Heart right ventricle (tissue), 16 donors: ENCODE results near the gene KLHL25. TPM values are rescaled to one million over a fixed set of nuclear protein-coding genes. Genes with fewer than 3 reads are reported as not detected.

Source experiments
- ATAC-seq, 8 donors: fragments of 200-7000 bp; cut with Tn5 transposase; one replicate each; pipeline ENCODE4 v1.9.1; 2020; ENCODE audit warnings: mild to moderate bottlenecking in 8 of 8, moderate library complexity in 8 of 8, moderate number of reproducible peaks in 1 of 8
- DNase-seq, 2 donors: peaks; one replicate each; pipeline ENCODE4 v3.0.0-alpha.2; 2020
- H3K27ac ChIP-seq, 10 donors: fragments of 200-600 bp; sonication (generic) in 2 of 10; one replicate each; pipeline versions ENCODE4 v1.5.0 to v1.8.0; 2020 to 2022; ENCODE audit warnings: mild to moderate bottlenecking in 3 of 10
- H3K27me3 ChIP-seq, 7 donors: fragments of 200-600 bp; one replicate each; pipeline ENCODE4 v1.8.0; 2021 to 2022; ENCODE audit warnings: mild to moderate bottlenecking in 2 of 7
- H3K36me3 ChIP-seq, 9 donors: fragments of 200-600 bp; sonication (generic) in 1 of 9; one replicate each; pipeline versions ENCODE4 v1.5.0 to v1.8.0; 2020 to 2022; ENCODE audit warnings: mild to moderate bottlenecking in 2 of 9
- H3K4me1 ChIP-seq, 9 donors: fragments of 200-600 bp; sonication (generic) in 1 of 9; one replicate each; pipeline versions ENCODE4 v1.5.0 to v1.8.0; 2020 to 2022; ENCODE audit warnings: mild to moderate bottlenecking in 4 of 9
- H3K4me3 ChIP-seq, 10 donors: fragments of 200-600 bp; sonication (generic) in 2 of 10; one replicate each; pipeline versions ENCODE4 v1.5.0 to v1.8.0; 2020 to 2022; ENCODE audit warnings: mild to moderate bottlenecking in 7 of 10, moderate library complexity in 2 of 10
- H3K9me3 ChIP-seq, 11 donors: fragments of 200-600 bp in 10 of 11; sonication (generic) in 2 of 11; one replicate each; pipeline versions ENCODE4 v1.5.0 to v1.8.0; 2013 to 2022; ENCODE audit warnings: mild to moderate bottlenecking in 2 of 11, control low read depth in 1 of 11, moderate library complexity in 1 of 11
- CTCF ChIP-seq, 9 donors: fragments of 200-600 bp; sonication (generic) in 2 of 9; IDR thresholded peaks; one replicate each; pipeline versions ENCODE4 v1.5.0 to v1.8.0; 2021 to 2022; ENCODE audit warnings: antibody characterized with exemption in 9 of 9, mild to moderate bottlenecking in 5 of 9, moderate library complexity in 1 of 9
- WGBS, 2 donors: extraction: QIAGEN DNeasy Blood & Tissue Kit; methylation state at CpG; one replicate each; pipeline ENCODE4 v1.1.7; 2013; ENCODE audit warnings: inconsistent platforms in 1 of 2; 5-methylcytosine and 5-hydroxymethylcytosine counted together
- intact Hi-C, 10 donors: fragments of 100-400 bp; cut with DNase I; formaldehyde crosslinking; loops; one replicate each; pipeline versions ENCODE4 v1.11.1 to v1.14.2; 2022
- polyA plus RNA-seq, 2 donors: library from polyadenylated mRNA; stranded (reverse); fragments of 200-250 nt; gene quantifications; one replicate each; pipeline ENCODE4 v1.2.3, GENCODE V29; 2013
- total RNA-seq, 10 donors: library from RNA; stranded (reverse); fragmentation: NEBNext Ultra II Directional in 3 of 10; extraction: Animal tissue kit (Norgen Biotek cat#: 25700) in 3 of 10; gene quantifications; one replicate each; pipeline versions ENCODE4 v1.2.1 to v1.2.4, GENCODE V29; 2021 to 2023
- donor health status: Arrhythmogenic right ventricular cardiomyopathy.
- donor health status: ischemic (EF 13 %, LVEDD 7.1; RV severe dilation, severe dysfunction).
- donor health status: healthy with polysubstance abuse.
- donor health status: DM: no; HTN: yes; CAD: no.
- donor health status: DM: no; HTN: no; CAD: no.
- donor health status: ischemic (EF 25% LVEDD 6.9; RV normal size, moderate dysfunction).
- donor health status: ischemic (EF 25% LVEDD 5.7; RV mildly dilated, moderate dysfunction).
- donor health status: healthy.
- donor health status: DM: yes; HTN: yes; CAD: no.
- donor health status: Ischemic cardiomyopathy.
- donor health status: ischemic (EF 35%, LVEDD 5.7; RV mildly dilated, moderate dysfunction).
- donor health status: nonischemic (EF 11% LVEDD 7.7; RV severe dilation, severe dysfunction).
- donor health status: DM: yes; HTN: yes; CAD: no.
- donor health status: PGD.
- donor health status: ischemic (EF 29% LVEDD 5.4; RV normal size, mild dysfunction).
- donor health status: nonischemic (EF 23%, LVEDD 6.1; RV moderate dilation, normal function).

Gene KLHL25
- total and polyA plus RNA-seq, 12 donors = 1.9 to 9.2 (median 3.2) TPM

- ATAC-seq (no peak), DNase-seq (no peak)
- WGBS, 2 donors = 86 to 97% methylated on average over 1 of the region's 1 CpG
- H3K4me1 ChIP-seq = no peaks in the 10 kb centered on the region
- intact Hi-C loops = loop anchor here in 1 of 10 donors (10.0 kb wide), 1 partner anchor 63 kb away; no protein-coding TSS in a partner anchor
- H3K27me3 ChIP-seq = peaks cover 0 to 3% (median 0%) of the 10 kb centered on the region in 7 donors
- no peak overlapping the region for H3K4me3 ChIP-seq
- no peak for TF ChIP-seq CTCF (IDR thresholded peaks at IDR 0.05)
- H3K36me3 ChIP-seq = no peaks in the 10 kb centered on the region
- no peak overlapping the region for H3K27ac ChIP-seq
- H3K9me3 ChIP-seq = no peaks in the 10 kb centered on the region
These were observed 33.4 kb upstream of the KLHL25 start for GRCh38 chr15:85828126-85828525.

DNA sequence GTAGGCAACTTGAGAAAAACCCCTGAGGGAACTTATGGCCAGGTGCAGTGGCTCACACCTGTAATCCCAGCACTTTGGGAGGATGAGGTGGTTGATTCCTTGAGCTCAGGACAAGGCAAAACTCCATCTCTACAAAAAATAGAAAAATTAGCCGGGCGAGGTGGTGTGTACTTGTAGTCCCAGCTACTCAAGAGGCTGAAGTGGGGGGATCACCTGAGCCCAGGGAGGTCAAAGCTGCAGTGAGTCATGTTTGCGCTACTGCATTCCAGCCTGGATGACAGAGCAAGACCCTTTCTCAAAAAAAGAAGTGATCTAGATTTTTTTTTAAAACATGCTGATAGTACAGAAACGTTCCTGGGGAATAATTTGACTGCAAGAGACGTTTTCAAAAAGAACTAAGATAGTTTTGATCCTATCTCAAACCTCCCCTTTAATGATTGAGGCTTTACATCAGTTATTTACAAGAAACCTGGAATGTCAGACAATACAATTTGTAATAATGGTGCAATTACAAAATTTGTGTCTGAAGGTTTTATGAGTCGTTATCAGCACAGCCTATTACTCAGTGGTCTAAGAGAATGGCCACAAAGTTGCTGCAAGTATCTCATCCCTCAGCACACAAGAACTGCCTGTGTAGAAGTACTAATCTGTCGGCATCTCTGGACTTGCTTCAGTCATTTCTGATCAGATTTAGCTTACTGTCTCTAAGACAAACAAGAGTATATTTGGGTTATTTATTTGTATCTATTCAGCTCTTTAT is 32.2 kb upstream of the KLHL25 start:
- intact Hi-C loops = loop anchor here in 1 of 10 donors (10.0 kb wide), 1 partner anchor 62 kb away; no protein-coding TSS in a partner anchor
- Histone ChIP-seq H3K4me3 (no peak overlapping the region), H3K9me3 (no peaks in the 10 kb centered on the region), H3K36me3 (no peaks in the 10 kb centered on the region), H3K27me3 (peaks cover 0 to 3% (median 0%) of the 10 kb centered on the region in 7 donors), H3K4me1 (no peaks in the 10 kb centered on the region), H3K27ac (no peak overlapping the region)
- no peak for DNase-seq
- no peak for ATAC-seq
- TF ChIP-seq CTCF (IDR thresholded peaks at IDR 0.05) = no peak
- WGBS, 2 donors = 74 to 75% methylated on average over 7 of the region's 7 CpGs

GRCh38 chr15:85825719-85826118 is 31.0 kb upstream of the KLHL25 start:
- no peak overlapping the region for H3K4me3 ChIP-seq
- intact Hi-C loops = loop anchor here in 1 of 10 donors (10.0 kb wide), 1 partner anchor 61 kb away; no protein-coding TSS in a partner anchor
- whole genome bisulfite sequencing, 2 donors = 49 to 79% methylated on average over 2 of the region's 2 CpGs
- ATAC-seq (peak in 1 of 8 donors; percentile 41), DNase-seq (no peak)
- no peak for TF ChIP-seq CTCF (IDR thresholded peaks at IDR 0.05)
- H3K27me3 ChIP-seq = peaks cover 0 to 3% (median 0%) of the 10 kb centered on the region in 7 donors
- H3K27ac ChIP-seq = no peak overlapping the region
- H3K36me3 ChIP-seq = no peaks in the 10 kb centered on the region
- H3K9me3 ChIP-seq = no peaks in the 10 kb centered on the region
- no peaks in the 10 kb centered on the region for H3K4me1 ChIP-seq

- no peak overlapping the region for H3K4me3 ChIP-seq
- WGBS, 2 donors = 77 to 80% methylated on average over 4 of the region's 4 CpGs
- H3K27me3 ChIP-seq = peaks cover 0 to 3% (median 0%) of the 10 kb centered on the region in 7 donors
- DNase-seq (no peak), ATAC-seq (no peak)
- H3K27ac ChIP-seq = no peak overlapping the region
- no peaks in the 10 kb centered on the region for H3K4me1 ChIP-seq
- H3K9me3 ChIP-seq = no peaks in the 10 kb centered on the region
- no peaks in the 10 kb centered on the region for H3K36me3 ChIP-seq
- intact Hi-C loops = loop anchor here in 1 of 10 donors (10.0 kb wide), 1 partner anchor 60 kb away; no protein-coding TSS in a partner anchor
- TF ChIP-seq CTCF (IDR thresholded peaks at IDR 0.05) = no peak
These were observed 30.4 kb upstream of the KLHL25 start for GRCh38 chr15:85825118-85825517.
